ENCODE measurements around the gene LAMB4.

GRCh38 chr7:108156897-108157605 is 26.9 kb upstream of the LAMB4 start:
- TF ChIP-seq SMC3 (IDR thresholded peaks at IDR 0.05; ENCODE audit: low read depth, low read length) (no peak), MXI1 (IDR thresholded peaks at IDR 0.05; ENCODE audit: low read depth, low read length) (no peak), POLR2AphosphoS5 (IDR thresholded peaks at IDR 0.05; ENCODE audit: low read depth, low read length) (no peak), MAX (IDR thresholded peaks at IDR 0.05; ENCODE audit: low read depth) (no peak), CTCF (IDR thresholded peaks at IDR 0.05) (no peak)
